ENCODE measurements around the gene FBXL16. TPM values are rescaled to one million over a fixed set of nuclear protein-coding genes. Genes with fewer than 3 reads are reported as not detected.

FBXL16 gene
- total and polyA plus RNA-seq, 12 donors = 0.04 to 0.64 (median 0.10) TPM; not detected in 4

DNA sequence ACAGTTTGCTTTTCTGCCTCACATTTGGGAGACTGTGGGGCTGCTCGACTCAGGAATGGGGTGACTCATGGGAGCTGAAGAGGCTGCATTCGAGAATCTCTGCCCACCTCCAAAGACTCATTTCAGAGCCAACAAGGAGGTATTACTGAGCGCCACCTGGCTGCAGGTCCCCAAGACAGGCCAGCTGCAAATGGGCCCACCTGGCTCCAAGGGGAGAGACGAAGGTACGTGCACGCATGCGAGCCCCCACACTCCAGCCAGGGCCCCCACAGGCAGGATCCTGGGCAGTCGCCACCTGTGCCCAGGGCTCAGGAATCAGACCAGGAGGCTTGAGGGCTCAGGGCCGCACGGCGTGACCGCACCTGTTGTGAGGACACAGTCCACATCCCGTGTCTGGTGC, 27.3 kb upstream of the FBXL16 start:
- no peak for DNase-seq
- Histone ChIP-seq H3K27me3 (peaks cover 0 to 7% (median 3%) of the 10 kb centered on the region in 7 donors), H3K27ac (no peak overlapping the region), H3K9me3 (no peaks in the 10 kb centered on the region), H3K4me3 (no peak overlapping the region), H3K4me1 (peaks cover 5 to 12% (median 10%) of the 10 kb centered on the region in 9 donors), H3K36me3 (peaks cover 0 to 81% (median 34%) of the 10 kb centered on the region in 9 donors)
- no peak for ATAC-seq
- intact Hi-C loops (cut with DNase I) = no loop called here
- 91 to 92% methylated on average over 13 of the region's 13 CpGs for WGBS, 2 donors
- TF ChIP-seq, protein P1, sequence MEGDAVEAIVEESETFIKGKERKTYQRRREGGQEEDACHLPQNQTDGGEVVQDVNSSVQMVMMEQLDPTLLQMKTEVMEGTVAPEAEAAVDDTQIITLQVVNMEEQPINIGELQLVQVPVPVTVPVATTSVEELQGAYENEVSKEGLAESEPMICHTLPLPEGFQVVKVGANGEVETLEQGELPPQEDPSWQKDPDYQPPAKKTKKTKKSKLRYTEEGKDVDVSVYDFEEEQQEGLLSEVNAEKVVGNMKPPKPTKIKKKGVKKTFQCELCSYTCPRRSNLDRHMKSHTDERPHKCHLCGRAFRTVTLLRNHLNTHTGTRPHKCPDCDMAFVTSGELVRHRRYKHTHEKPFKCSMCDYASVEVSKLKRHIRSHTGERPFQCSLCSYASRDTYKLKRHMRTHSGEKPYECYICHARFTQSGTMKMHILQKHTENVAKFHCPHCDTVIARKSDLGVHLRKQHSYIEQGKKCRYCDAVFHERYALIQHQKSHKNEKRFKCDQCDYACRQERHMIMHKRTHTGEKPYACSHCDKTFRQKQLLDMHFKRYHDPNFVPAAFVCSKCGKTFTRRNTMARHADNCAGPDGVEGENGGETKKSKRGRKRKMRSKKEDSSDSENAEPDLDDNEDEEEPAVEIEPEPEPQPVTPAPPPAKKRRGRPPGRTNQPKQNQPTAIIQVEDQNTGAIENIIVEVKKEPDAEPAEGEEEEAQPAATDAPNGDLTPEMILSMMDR (IDR thresholded peaks at IDR 0.05) = no peak

DNA sequence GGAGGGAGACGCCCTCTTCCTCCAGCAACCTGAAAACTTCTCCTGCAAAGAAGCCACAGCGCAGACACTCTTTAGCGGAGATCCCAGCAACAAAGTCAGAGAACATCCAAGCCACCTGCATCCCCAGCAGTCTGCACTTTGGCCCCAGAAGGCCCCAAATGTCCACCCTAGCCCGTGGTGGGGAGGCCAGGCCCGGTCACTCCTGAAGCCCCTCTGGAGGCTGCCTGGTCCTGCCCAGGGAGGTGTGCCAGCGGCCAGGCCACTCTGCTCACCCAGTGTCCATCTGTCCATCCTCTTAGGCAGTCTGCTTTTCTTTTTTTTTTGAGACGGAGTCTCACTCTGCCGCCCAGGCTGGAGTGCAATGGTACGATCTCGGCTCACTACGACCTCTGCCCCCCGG, 26.7 kb upstream of the FBXL16 start:
- TF ChIP-seq, protein P1 (IDR thresholded peaks at IDR 0.05) = no peak
- DNase-seq = no peak
- Histone ChIP-seq H3K4me3 (no peak overlapping the region), H3K9me3 (no peaks in the 10 kb centered on the region), H3K27me3 (peaks cover 0 to 13% (median 9%) of the 10 kb centered on the region in 7 donors), H3K4me1 (peaks cover 11 to 18% (median 16%) of the 10 kb centered on the region in 9 donors), H3K36me3 (peaks cover 0 to 75% (median 29%) of the 10 kb centered on the region in 9 donors), H3K27ac (no peak overlapping the region)
- intact Hi-C loops (cut with DNase I) = no loop called here
- 96 to 98% methylated on average over 12 of the region's 12 CpGs for WGBS, 2 donors
- no peak for ATAC-seq

DNA sequence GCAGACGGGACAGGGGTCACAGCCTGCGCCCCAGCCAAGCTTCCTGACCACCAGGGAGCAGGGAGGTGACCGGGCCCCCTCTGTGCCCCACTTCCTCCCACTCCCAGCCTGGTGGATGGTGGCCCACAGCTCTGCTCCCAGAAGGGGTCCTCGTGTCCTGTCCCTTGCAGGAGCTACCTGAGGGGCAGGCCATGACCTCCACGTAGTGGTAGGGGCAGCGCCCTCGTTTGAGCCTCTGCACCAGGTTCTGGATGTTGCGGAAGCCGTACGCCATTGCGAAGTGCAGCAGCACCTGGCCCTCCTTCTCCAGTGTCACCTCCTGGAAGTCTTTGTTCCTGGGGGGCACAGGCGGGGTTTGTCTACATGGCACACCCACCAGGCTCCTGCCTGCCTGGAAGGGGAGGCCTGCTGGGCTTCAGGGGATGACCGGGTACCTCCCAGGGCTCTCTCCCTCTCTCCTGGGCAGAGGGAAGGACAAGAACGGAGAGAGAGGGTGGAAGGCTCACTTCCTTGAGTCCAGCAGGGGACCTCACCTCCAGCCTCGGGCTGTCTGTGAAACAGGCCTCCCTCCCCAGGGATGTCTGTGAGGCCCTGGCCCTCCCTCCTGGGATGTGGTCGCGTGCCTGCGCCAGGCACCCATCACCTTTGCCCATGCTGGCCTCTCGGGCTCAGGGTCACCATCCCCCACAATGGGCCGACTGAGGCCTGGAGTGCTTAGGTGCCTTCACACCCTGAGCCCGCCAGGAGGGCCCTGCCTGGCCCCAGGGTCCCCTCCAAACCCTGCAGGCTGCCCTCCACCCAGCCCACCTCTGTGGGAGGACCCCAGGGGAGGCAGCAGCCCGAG, 25.3 kb upstream of the FBXL16 start:
- Histone ChIP-seq H3K4me1 (peaks cover 12 to 29% (median 24%) of the 10 kb centered on the region in 9 donors), H3K4me3 (no peak overlapping the region), H3K27me3 (peaks cover 0 to 25% (median 20%) of the 10 kb centered on the region in 7 donors), H3K9me3 (no peaks in the 10 kb centered on the region), H3K36me3 (peaks cover 0 to 61% (median 16%) of the 10 kb centered on the region in 9 donors), H3K27ac (no peak overlapping the region)
- DNase-seq (no peak), ATAC-seq (no peak)
- TF ChIP-seq, protein P1 (IDR thresholded peaks at IDR 0.05) = no peak
- intact Hi-C loops (cut with DNase I) = no loop called here
- WGBS, 2 donors = 89 to 90% methylated on average over 22 of the region's 22 CpGs

DNA sequence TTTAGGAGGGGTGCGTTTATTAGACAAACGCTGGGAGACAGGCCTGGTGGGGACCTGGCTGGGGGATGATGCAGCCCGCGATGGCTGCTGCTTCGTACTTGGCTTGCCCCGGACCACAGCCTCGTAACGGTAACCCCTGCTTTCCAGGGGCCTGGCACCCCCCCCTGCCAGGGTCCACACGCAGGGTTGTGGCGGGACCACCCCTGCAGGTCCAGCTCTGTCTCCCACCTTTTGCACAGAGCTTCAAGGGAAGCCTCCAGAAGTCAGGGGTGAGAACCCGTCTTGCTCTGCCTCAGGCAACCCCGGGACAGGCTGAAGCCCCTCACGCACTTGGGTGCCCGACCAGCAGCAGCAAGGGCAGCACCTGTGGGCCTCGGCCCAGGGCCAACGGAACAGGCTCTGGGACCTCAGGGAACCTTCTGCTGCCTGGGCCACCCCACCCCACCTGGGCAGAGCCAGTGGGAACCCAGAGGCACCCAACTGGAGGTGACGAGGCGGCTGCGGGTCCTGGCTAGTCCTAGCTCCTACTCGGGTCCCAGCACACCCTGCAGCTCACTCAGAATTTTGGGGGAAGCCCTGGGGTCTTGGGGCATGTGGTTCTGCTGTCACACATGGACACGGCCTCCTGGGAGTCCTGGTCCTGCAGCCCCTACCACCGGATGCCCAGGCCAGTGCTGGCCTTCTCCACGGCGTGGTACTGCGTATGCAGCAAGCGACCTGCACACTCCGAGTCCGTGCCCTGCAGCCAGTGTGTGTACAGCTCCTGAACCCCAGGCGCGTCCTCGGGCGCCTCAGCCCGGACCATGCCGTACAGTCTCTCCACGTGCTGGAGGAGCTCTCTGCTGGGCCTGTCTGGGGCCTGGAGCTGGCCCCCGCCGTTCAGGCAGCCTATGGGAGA, 24.4 kb upstream of the FBXL16 start:
- peaks cover 0 to 52% (median 10%) of the 10 kb centered on the region in 9 donors for H3K36me3 ChIP-seq

More for the DNA sequence above, 24.4 kb upstream of the FBXL16 start:
- intact Hi-C loops (cut with DNase I) = no loop called here
- no peak overlapping the region for H3K4me3 ChIP-seq
- peaks cover 0 to 32% (median 23%) of the 10 kb centered on the region in 7 donors for H3K27me3 ChIP-seq
- no peaks in the 10 kb centered on the region for H3K9me3 ChIP-seq
- no peak overlapping the region for H3K27ac ChIP-seq
- DNase-seq = no peak
- TF ChIP-seq, protein P1 (IDR thresholded peaks at IDR 0.05) = no peak
- H3K4me1 ChIP-seq = peaks cover 12 to 29% (median 24%) of the 10 kb centered on the region in 9 donors
- WGBS, 2 donors = 89 to 91% methylated on average over 37 of the region's 37 CpGs
- no peak for ATAC-seq
